Type B pancreatic cell (in vitro differentiated cells): Measurements from ENCODE around the gene ERGIC3. TPM values are rescaled to one million over a fixed set of nuclear protein-coding genes. Genes with fewer than 3 reads are reported as not detected.

Experiments
- DNase-seq: peaks from one replicate; pipeline ENCODE4 v3.0.0; 2021; ENCODE audit warnings: mixed read lengths; ENCODE audit not compliant: unreplicated experiment; ENCODE audit errors: extremely low spot score
- H3K27ac Mint-ChIP-seq: 2 replicates; pipeline ENCODE4 v1.8.0; 2021; ENCODE audit warnings: mild to moderate bottlenecking, mixed read lengths
- H3K27me3 Mint-ChIP-seq: 2 replicates; pipeline ENCODE4 v1.8.0; 2021; ENCODE audit warnings: mixed read lengths
- H3K36me3 Mint-ChIP-seq: 2 replicates; pipeline ENCODE4 v1.8.0; 2021; ENCODE audit warnings: mixed read lengths
- H3K4me1 Mint-ChIP-seq: one replicate; pipeline ENCODE4 v1.8.0; 2021; ENCODE audit warnings: mixed read lengths; ENCODE audit not compliant: unreplicated experiment
- H3K4me3 Mint-ChIP-seq: 2 replicates; pipeline ENCODE4 v1.8.0; 2021; ENCODE audit warnings: mild to moderate bottlenecking, mixed read lengths
- H3K9me3 Mint-ChIP-seq: 2 replicates; pipeline ENCODE4 v1.8.0; 2021; ENCODE audit warnings: mixed read lengths
- CTCF ChIP-seq: fragments of 200-600 bp; sonication (generic); conservative IDR thresholded peaks from 2 replicates; pipeline ENCODE4 v1.5.0; 2021; ENCODE audit warnings: antibody characterized with exemption, mild to moderate bottlenecking
- total RNA-seq: library from RNA; stranded (reverse); gene quantifications from 2 replicates; pipeline ENCODE4 v1.2.1, GENCODE V29; 2021; ENCODE audit warnings: low replicate concordance

Gene ERGIC3
- total RNA-seq, 1 donor from 2014 or later: 288 TPM

DNA sequence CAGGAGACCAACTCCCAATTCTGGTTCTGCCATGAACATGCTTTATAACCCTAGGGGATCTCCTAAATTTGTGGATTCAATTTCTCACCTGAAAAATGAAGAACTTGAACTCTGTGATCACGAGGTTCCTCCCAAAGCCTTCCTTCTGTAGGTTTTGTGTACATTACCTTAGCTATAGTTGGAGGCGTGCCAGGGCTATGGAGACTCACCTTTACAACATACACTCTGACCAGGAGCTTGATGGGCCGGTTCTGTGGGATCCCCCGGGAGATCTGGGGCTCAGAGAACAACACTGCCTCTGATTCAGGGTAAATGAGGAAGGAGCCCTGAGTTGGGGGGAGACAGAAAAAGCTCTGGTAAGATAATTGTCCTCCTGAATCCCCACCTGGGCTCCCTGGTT lies 34.1 kb downstream of the ERGIC3 start:
- H3K27ac Mint-ChIP-seq: peak overlapping the region; percentile 71
- H3K9me3 Mint-ChIP-seq: peaks cover 5% of the 10 kb centered on the region
- no peak for TF ChIP-seq CTCF
- DNase-seq: no peak
- H3K4me3 Mint-ChIP-seq: no peak overlapping the region
- no peaks in the 10 kb centered on the region for H3K36me3 Mint-ChIP-seq
- H3K4me1 Mint-ChIP-seq: no peaks in the 10 kb centered on the region
- H3K27me3 Mint-ChIP-seq: no peaks in the 10 kb centered on the region

- Mint-ChIP-seq H3K4me3 (no peak overlapping the region), H3K27ac (no peak overlapping the region), H3K4me1 (no peaks in the 10 kb centered on the region), H3K27me3 (no peaks in the 10 kb centered on the region), H3K9me3 (peaks cover 5% of the 10 kb centered on the region), H3K36me3 (no peaks in the 10 kb centered on the region)
- TF ChIP-seq CTCF: no peak
- no peak for DNase-seq
Observed at GRCh38 chr20:35576816-35577215, 34.9 kb downstream of the ERGIC3 start.

- TF ChIP-seq CTCF: no peak
- no peak overlapping the region for H3K4me3 Mint-ChIP-seq
- no peak overlapping the region for H3K27ac Mint-ChIP-seq
- H3K4me1 Mint-ChIP-seq: no peaks in the 10 kb centered on the region
- no peaks in the 10 kb centered on the region for H3K36me3 Mint-ChIP-seq
- no peaks in the 10 kb centered on the region for H3K27me3 Mint-ChIP-seq
- H3K9me3 Mint-ChIP-seq: peaks cover 5% of the 10 kb centered on the region
- no peak for DNase-seq
Observed at GRCh38 chr20:35578469-35578868, 36.6 kb downstream of the ERGIC3 start.

- Mint-ChIP-seq H3K27ac (no peak overlapping the region), H3K36me3 (no peaks in the 10 kb centered on the region), H3K27me3 (no peaks in the 10 kb centered on the region), H3K4me1 (no peaks in the 10 kb centered on the region), H3K9me3 (peaks cover 2% of the 10 kb centered on the region), H3K4me3 (no peak overlapping the region)
- DNase-seq: no peak
- TF ChIP-seq CTCF: no peak
Observed at GRCh38 chr20:35579196-35579595, 37.3 kb downstream of the ERGIC3 start.

- H3K27ac Mint-ChIP-seq: no peak overlapping the region
- H3K4me3 Mint-ChIP-seq: no peak overlapping the region
- DNase-seq: no peak
- no peaks in the 10 kb centered on the region for H3K27me3 Mint-ChIP-seq
- H3K36me3 Mint-ChIP-seq: no peaks in the 10 kb centered on the region
- no peaks in the 10 kb centered on the region for H3K4me1 Mint-ChIP-seq
- TF ChIP-seq CTCF: no peak
- no peaks in the 10 kb centered on the region for H3K9me3 Mint-ChIP-seq
Observed at GRCh38 chr20:35582131-35582530, 40.3 kb downstream of the ERGIC3 start.
